CD4-positive, alpha-beta memory T cell (primary cell): Measurements from ENCODE around the gene ATG5. TPM values are rescaled to one million over a fixed set of nuclear protein-coding genes. Genes with fewer than 3 reads are reported as not detected.
A peak's percentile ranks its signal among the peaks of the same experiment; 100 is the strongest.

ENCODE experiments used
- CTCF ChIA-PET: fragments of 350-600 bp; sonication (Branson Sonifier 250); formaldehyde crosslinking; loops from one replicate; lab custom pipeline; 2021; ENCODE audit warnings: inconsistent platforms; ENCODE audit not compliant: partially characterized antibody; lab: Charles Lee
- POLR2A ChIA-PET: fragments of 350-600 bp; sonication (Branson Sonifier 250); formaldehyde crosslinking; loops from one replicate; lab custom pipeline; 2021; ENCODE audit not compliant: partially characterized antibody; lab: Charles Lee
- DNase-seq, 5 donors: peaks; one replicate each; pipeline versions ENCODE4 v3.0.0 to v3.0.0-alpha.2; 2020 to 2022; ENCODE audit warnings: mixed read lengths in 1 of 5
- H3K27ac ChIP-seq: one replicate; pipeline ENCODE4 v1.7.0; 2013; ENCODE audit warnings: low read depth, low read length
- H3K27me3 ChIP-seq: 2 replicates; pipeline ENCODE4 v1.7.0; 2013; ENCODE audit warnings: mild to moderate bottlenecking, low read length, moderate library complexity; ENCODE audit not compliant: insufficient read depth
- H3K36me3 ChIP-seq: 2 replicates; pipeline ENCODE4 v1.7.0; 2013; ENCODE audit warnings: mild to moderate bottlenecking, low read length, moderate library complexity; ENCODE audit not compliant: insufficient read depth
- H3K4me1 ChIP-seq: 2 replicates; pipeline ENCODE4 v1.7.0; 2013; ENCODE audit warnings: mild to moderate bottlenecking, low read length, moderate library complexity; ENCODE audit not compliant: insufficient read depth
- H3K4me3 ChIP-seq, 2 donors: one replicate each; pipeline ENCODE4 v1.7.0; 2013; ENCODE audit warnings: low read length in 2 of 2, mild to moderate bottlenecking in 1 of 2
- H3K9me3 ChIP-seq, 2 donors: one replicate each; pipeline ENCODE4 v1.7.0; 2013; ENCODE audit warnings: low read length in 2 of 2, control low read depth in 1 of 2; ENCODE audit not compliant: control insufficient read depth in 1 of 2
- H3K27ac Mint-ChIP-seq, 7 donors: one replicate each; pipeline ENCODE4 v1.8.0; 2020 to 2021; ENCODE audit warnings: mixed read lengths in 7 of 7, mild to moderate bottlenecking in 6 of 7, inconsistent platforms in 3 of 7, moderate library complexity in 3 of 7
- H3K27me3 Mint-ChIP-seq, 2 donors: one replicate each; pipeline ENCODE4 v1.8.0; 2020 to 2021; ENCODE audit warnings: mixed read lengths in 2 of 2
- H3K36me3 Mint-ChIP-seq, 2 donors: one replicate each; pipeline ENCODE4 v1.8.0; 2020 to 2021; ENCODE audit warnings: mixed read lengths in 2 of 2, inconsistent platforms in 1 of 2, mild to moderate bottlenecking in 1 of 2
- H3K4me1 Mint-ChIP-seq, 4 donors: one replicate each; pipeline ENCODE4 v1.8.0; 2020 to 2021; ENCODE audit warnings: mixed read lengths in 4 of 4, mild to moderate bottlenecking in 1 of 4
- H3K4me3 Mint-ChIP-seq, 8 donors: one replicate each; pipeline ENCODE4 v1.8.0; 2020 to 2021; ENCODE audit warnings: mixed read lengths in 8 of 8, mild to moderate bottlenecking in 7 of 8, moderate library complexity in 6 of 8, inconsistent platforms in 3 of 8
- H3K9me3 Mint-ChIP-seq, 8 donors: one replicate each; pipeline ENCODE4 v1.8.0; 2020 to 2021; ENCODE audit warnings: mixed read lengths in 8 of 8, mild to moderate bottlenecking in 5 of 8, inconsistent platforms in 3 of 8, moderate library complexity in 1 of 8
- intact Hi-C: fragments of 100-400 bp; cut with micrococcal nuclease; formaldehyde crosslinking; loops from one replicate; pipeline ENCODE4 v1.15.1; 2023
- polyA plus RNA-seq, 2 donors: library from polyadenylated mRNA; unstranded; fragments of 300-500 nt; fragmentation: Illumina TruSeq; gene quantifications; one replicate each; pipeline ENCODE4 v1.2.3, GENCODE V29; 2021
- total RNA-seq, 2 experiments: library from RNA; stranded (reverse); gene quantifications; one replicate each; pipeline ENCODE4 v1.2.3, GENCODE V29; 2021

Gene ATG5
- total and polyA plus RNA-seq, 4 experiments from 2014 or later = 26.8 to 49.7 (median 35.2) TPM

DNA sequence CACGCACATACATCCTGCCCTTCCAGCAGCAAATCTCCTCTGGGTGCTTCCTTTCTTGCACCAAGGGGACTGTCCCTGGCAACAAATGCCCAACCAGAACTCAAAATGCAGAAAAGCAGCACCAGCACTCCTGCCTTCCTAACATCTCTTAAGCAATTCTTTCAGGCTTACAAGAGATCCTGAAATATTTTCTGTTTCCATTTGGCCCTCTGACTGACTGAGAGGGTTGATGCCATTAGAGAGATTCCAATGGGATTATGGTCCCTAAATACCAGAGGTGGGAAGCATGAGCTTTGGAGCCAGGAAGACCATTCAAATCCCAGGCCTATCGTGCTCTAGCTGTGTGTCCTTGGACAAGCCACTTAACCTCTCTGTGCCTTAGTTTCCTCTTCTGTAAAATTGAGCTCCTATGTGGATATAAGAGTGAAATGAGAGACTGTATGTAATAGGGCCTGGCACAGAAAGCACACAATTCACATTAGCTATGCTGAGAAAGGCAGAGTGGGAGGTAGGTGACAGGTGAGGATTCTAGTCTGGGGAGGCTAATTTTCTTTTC is 182.6 kb downstream of the ATG5 start:
- H3K4me3 ChIP-seq = no peak overlapping the region
- POLR2A ChIA-PET = interaction anchor here (0.6 to 3.1 kb wide), 8 partner anchors 17 to 151 kb away, joined by 3 to 24 read pairs (median 8); no protein-coding TSS in a partner anchor
- DNase-seq = no peak
- peak overlapping the region in 1 of 8 donors; percentile 7 for H3K4me3 Mint-ChIP-seq
- peaks cover 44% of the 10 kb centered on the region for H3K4me1 ChIP-seq
- H3K36me3 Mint-ChIP-seq = no peaks in the 10 kb centered on the region
- H3K27me3 ChIP-seq = no peaks in the 10 kb centered on the region
- peaks cover 23 to 53% (median 34%) of the 10 kb centered on the region in 4 donors for H3K4me1 Mint-ChIP-seq
- H3K36me3 ChIP-seq = no peaks in the 10 kb centered on the region
- no peaks in the 10 kb centered on the region for H3K9me3 Mint-ChIP-seq
- no peaks in the 10 kb centered on the region for H3K27me3 Mint-ChIP-seq
- CTCF ChIA-PET = interaction anchor here (0.9 to 2.9 kb wide), 6 partner anchors 14 to 80 kb away, joined by 3 to 18 read pairs (median 6); no protein-coding TSS in a partner anchor
- no peak overlapping the region for H3K27ac ChIP-seq
- intact Hi-C loops = no loop called here
- peak overlapping the region in 3 of 7 donors; percentile 29 to 89 (median 74) for H3K27ac Mint-ChIP-seq
- H3K9me3 ChIP-seq = no peaks in the 10 kb centered on the region

DNA sequence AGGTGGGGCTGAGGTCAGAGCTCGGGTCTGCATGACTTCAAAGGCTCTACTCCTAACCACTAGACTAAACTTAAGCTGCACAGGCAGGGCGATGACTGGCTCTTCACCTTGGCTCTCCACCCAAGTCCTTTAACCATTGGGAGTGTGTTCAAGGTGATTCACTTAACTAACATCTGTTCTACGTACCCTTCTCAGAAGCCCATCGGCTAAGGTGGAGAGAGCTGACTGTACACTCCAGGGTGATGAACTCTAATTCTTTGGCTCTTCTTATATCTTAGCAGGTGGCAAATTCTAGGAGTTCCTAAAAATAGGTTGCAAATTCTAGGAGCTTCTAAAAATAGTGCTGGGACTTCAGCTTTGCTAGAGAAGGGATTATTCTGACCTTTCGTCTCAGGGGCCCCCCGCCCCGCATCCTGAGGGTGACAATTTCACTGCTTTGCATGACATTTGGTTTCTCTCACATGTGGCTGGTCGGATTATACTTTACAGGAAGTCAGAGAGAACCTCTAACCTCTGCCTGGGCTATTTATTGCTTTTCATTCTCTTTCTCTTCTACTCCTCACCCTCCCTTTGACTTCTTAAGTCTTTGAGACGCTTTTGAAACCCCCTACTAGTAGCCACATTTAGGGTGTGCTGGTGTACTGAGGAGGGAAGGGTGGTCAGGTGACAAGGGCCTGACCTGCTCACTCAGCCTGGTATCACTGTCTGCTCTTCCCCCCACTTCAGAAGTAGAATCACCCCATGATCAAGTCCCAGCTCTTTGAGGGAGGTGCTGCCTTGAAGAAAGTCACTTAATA is 183.9 kb downstream of the ATG5 start:
- peak overlapping the region in 1 of 2 donors; percentile 5 for H3K4me3 ChIP-seq
- H3K4me1 Mint-ChIP-seq = peaks cover 24 to 54% (median 34%) of the 10 kb centered on the region in 4 donors

DNA sequence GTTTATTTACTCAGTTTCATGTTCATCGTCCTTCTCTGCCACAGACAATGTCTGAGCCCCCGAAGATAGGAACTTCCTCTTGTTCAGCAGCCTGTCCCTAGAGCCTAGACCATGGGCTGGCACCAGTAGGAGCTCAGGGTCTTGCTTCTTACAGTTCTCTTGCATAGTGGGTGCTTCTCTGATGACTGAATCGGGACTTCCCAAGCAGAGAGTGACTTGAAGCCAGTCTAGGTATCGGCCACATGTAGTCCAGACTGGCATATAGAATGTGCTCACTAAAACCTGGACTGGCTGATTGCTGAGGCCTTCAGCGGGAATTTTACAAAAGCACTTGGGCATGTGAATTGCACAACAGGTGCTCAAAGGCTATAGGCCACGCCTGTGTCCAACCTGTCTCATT is 187.4 kb downstream of the ATG5 start:
- H3K4me1 Mint-ChIP-seq = peaks cover 22 to 34% (median 27%) of the 10 kb centered on the region in 4 donors
- H3K9me3 Mint-ChIP-seq = no peaks in the 10 kb centered on the region
- peak overlapping the region in 1 of 7 donors; percentile 18 for H3K27ac Mint-ChIP-seq
- no peak overlapping the region for H3K4me3 ChIP-seq
- H3K27me3 Mint-ChIP-seq = no peaks in the 10 kb centered on the region
- H3K4me1 ChIP-seq = peaks cover 27% of the 10 kb centered on the region
- H3K27me3 ChIP-seq = no peaks in the 10 kb centered on the region
- no peaks in the 10 kb centered on the region for H3K9me3 ChIP-seq
- H3K27ac ChIP-seq = no peak overlapping the region
- no peaks in the 10 kb centered on the region for H3K36me3 ChIP-seq
- no peak overlapping the region for H3K4me3 Mint-ChIP-seq
- CTCF ChIA-PET = no interaction called here
- POLR2A ChIA-PET = no interaction called here
- intact Hi-C loops = no loop called here
- no peak for DNase-seq
- H3K36me3 Mint-ChIP-seq = no peaks in the 10 kb centered on the region

More for the DNA sequence above, 183.9 kb downstream of the ATG5 start:
- no peaks in the 10 kb centered on the region for H3K9me3 Mint-ChIP-seq
- Histone ChIP-seq H3K27ac (no peak overlapping the region), H3K9me3 (no peaks in the 10 kb centered on the region), H3K27me3 (no peaks in the 10 kb centered on the region), H3K36me3 (no peaks in the 10 kb centered on the region), H3K4me1 (peaks cover 44% of the 10 kb centered on the region)
- ChIA-PET POLR2A (interaction anchor here (0.8 to 3.1 kb wide), 15 partner anchors 9 to 149 kb away, joined by 3 to 24 read pairs (median 5); no protein-coding TSS in a partner anchor), CTCF (interaction anchor here (1.1 to 2.9 kb wide), 9 partner anchors 12 to 82 kb away, joined by 3 to 18 read pairs (median 6); no protein-coding TSS in a partner anchor)
- H3K27me3 Mint-ChIP-seq = no peaks in the 10 kb centered on the region
- H3K27ac Mint-ChIP-seq = peak overlapping the region; percentile 74 to 90 (median 87)
- H3K36me3 Mint-ChIP-seq = no peaks in the 10 kb centered on the region
- intact Hi-C loops = loop anchor here (2.0 kb wide), 1 partner anchor 25 kb away; no protein-coding TSS in a partner anchor
- peak overlapping the region in 7 of 8 donors; percentile 37 to 75 (median 71) for H3K4me3 Mint-ChIP-seq
- DNase-seq = peak; percentile 17 to 46 (median 31)

DNA sequence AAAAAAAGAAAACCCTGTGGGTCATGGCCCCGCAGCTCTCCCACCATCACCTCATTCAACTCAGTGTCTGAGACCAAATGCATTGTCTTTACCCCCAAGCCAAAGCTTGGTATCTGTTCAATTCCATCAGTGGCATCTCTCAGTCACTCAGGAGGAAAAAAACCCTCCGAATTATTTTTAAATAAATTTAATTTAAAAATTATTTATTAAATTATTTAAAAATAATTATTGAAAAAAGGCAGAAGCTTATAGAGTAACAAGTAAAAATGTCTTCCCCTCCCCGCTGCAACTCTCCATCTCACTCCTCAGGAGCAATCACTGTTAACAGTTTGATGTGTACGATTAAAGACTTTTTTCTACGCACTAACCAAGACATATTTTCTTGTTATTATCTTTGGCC is 188.7 kb downstream of the ATG5 start:
- H3K9me3 Mint-ChIP-seq = peaks cover 0 to 2% (median 0%) of the 10 kb centered on the region in 8 donors
- no peak for DNase-seq
- H3K4me1 Mint-ChIP-seq = peaks cover 12 to 25% (median 15%) of the 10 kb centered on the region in 4 donors
- H3K36me3 Mint-ChIP-seq = no peaks in the 10 kb centered on the region
- Histone ChIP-seq H3K4me3 (no peak overlapping the region), H3K4me1 (peaks cover 14% of the 10 kb centered on the region), H3K27me3 (no peaks in the 10 kb centered on the region), H3K9me3 (no peaks in the 10 kb centered on the region), H3K27ac (no peak overlapping the region), H3K36me3 (no peaks in the 10 kb centered on the region)
- no peak overlapping the region for H3K27ac Mint-ChIP-seq
- no peak overlapping the region for H3K4me3 Mint-ChIP-seq
- intact Hi-C loops = no loop called here
- ChIA-PET CTCF (interaction anchor here (1.0 kb wide), 1 partner anchor 9 kb away, joined by 4 read pairs; no protein-coding TSS in a partner anchor), POLR2A (no interaction called here)
- H3K27me3 Mint-ChIP-seq = no peaks in the 10 kb centered on the region

DNA sequence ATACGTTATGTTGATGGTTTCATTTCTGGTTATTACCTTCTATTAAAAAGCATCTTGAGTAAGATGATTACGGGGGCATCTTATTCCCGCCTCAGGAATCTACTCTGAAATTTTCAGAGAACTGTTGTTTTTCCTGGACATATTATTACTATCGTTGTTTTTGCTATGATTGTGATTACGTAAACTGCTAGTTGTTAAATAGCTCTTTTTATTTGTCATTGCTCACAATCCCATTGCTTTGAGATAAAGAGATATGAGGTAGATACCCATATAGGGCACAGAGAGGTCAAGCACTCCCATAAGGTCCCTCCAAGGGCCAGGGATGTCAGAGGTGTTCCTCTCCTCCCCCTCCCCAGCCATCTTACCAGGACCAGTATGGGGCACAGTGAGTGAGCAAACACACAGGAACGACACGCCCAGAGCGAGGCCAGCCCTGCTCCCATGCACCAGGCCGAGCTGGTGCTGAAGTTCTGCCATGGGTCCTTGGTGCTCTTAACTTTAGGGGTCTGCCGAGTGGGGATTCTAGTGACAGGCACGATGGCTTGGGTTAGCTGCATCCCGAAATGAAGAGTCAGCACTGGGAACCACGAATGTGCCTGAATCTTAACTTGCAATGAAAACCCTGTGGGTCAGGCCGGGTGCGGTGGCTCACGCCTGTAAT is 189.5 kb downstream of the ATG5 start:
- no peaks in the 10 kb centered on the region for H3K27me3 ChIP-seq
- H3K9me3 ChIP-seq = no peaks in the 10 kb centered on the region
- Mint-ChIP-seq H3K27me3 (no peaks in the 10 kb centered on the region), H3K36me3 (no peaks in the 10 kb centered on the region), H3K4me1 (peaks cover 4 to 17% (median 8%) of the 10 kb centered on the region in 4 donors), H3K4me3 (no peak overlapping the region), H3K9me3 (peaks cover 0 to 2% (median 0%) of the 10 kb centered on the region in 8 donors), H3K27ac (no peak overlapping the region)
- DNase-seq = no peak
- intact Hi-C loops = no loop called here
- H3K4me1 ChIP-seq = peaks cover 6% of the 10 kb centered on the region
- H3K4me3 ChIP-seq = no peak overlapping the region
- ChIA-PET POLR2A (no interaction called here), CTCF (interaction anchor here (1.0 kb wide), 1 partner anchor 10 kb away, joined by 4 read pairs; no protein-coding TSS in a partner anchor)
- H3K27ac ChIP-seq = no peak overlapping the region
- H3K36me3 ChIP-seq = no peaks in the 10 kb centered on the region

DNA sequence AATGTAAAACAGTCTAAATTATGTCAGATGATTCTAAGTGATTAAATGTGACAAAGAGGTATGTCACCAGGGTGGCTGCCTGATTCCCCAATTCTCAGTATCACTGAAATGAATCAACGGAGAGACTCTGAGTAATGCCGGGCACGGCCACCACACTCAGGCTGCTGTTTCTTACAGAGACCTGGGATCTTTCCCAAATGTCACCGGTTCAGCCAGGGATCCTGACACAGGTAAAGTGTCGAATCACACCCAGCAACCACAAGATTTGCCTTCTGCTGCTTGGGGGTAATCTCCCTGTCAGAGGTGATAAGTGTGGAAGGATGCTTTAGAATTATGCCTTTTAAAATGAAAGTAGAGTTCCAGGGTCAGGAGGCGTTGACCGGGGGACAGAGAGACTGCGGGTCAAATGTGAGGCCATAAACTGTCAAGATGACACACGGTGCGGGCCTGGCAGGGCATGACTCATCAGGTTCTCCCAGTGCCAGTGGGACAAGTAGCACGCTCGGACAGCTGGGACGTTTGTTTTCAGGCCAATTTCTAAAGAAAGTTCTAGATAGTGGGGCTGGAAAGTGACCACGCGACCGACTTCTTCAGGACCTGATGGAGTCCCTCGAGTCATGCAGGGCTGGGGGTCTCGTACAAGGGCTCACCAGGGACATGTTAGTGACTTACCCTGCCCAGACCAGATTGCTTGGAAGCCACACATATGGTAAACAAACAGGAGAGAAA is 190.5 kb downstream of the ATG5 start:
- no peak overlapping the region for H3K4me3 Mint-ChIP-seq
- H3K27ac Mint-ChIP-seq = peak overlapping the region in 1 of 7 donors; percentile 63
- H3K27me3 ChIP-seq = no peaks in the 10 kb centered on the region
- H3K9me3 Mint-ChIP-seq = peaks cover 0 to 2% (median 0%) of the 10 kb centered on the region in 8 donors
- H3K4me1 Mint-ChIP-seq = peaks cover 3 to 14% (median 5%) of the 10 kb centered on the region in 4 donors
- no peaks in the 10 kb centered on the region for H3K9me3 ChIP-seq
- no peak overlapping the region for H3K27ac ChIP-seq
- intact Hi-C loops = no loop called here
- no peak overlapping the region for H3K4me3 ChIP-seq
- H3K4me1 ChIP-seq = no peaks in the 10 kb centered on the region
- H3K36me3 ChIP-seq = no peaks in the 10 kb centered on the region
- no peaks in the 10 kb centered on the region for H3K27me3 Mint-ChIP-seq
- H3K36me3 Mint-ChIP-seq = no peaks in the 10 kb centered on the region
- POLR2A ChIA-PET = no interaction called here
- DNase-seq = no peak
- CTCF ChIA-PET = no interaction called here
